Fibroblast of skin of right quadriceps (primary cell): ENCODE results near the gene IFTAP.

Source experiments
- DNase-seq: peaks from one replicate; pipeline ENCODE4 v3.0.0-alpha.2; 2013

Gene IFTAP

DNA sequence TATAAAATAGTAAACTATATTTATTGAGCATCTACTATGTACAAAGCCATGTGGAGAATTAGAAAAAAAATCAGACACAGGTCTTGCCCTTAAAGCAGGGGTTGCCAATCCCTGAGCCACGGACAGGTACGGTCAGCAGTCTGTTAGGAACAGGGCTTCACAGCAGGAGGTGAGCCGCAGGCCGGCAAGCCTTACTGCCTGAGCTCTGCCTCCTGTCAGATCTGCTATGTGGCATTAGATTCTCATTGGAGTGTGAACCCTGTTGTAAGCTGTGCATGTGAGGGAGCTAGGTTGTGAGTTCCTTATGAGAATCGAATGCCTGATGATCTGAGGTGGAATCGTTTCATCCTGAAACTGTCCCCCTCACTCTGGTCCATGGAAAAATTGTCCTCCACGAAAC, 5.9 kb downstream of the IFTAP start:
- no peak for DNase-seq

DNA sequence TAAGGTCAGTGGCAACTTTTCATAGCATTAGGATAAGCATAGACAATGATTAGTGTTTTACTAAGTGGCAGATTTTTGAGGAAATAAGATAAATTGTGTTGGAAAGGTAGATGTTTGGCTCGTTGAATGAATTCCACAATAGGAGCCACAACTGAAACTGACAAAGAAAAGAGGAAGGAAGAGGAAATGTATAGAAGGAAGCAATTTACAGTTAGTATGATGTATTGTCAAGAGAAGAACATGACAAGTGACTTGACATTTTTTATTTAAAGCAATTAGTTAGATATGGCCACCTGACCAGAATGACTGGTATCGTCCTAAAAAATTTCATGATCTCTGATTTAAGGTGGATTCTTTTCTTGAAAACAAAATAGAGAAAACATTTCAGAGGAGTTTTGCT, 6.9 kb downstream of the IFTAP start:
- DNase-seq = no peak

DNA sequence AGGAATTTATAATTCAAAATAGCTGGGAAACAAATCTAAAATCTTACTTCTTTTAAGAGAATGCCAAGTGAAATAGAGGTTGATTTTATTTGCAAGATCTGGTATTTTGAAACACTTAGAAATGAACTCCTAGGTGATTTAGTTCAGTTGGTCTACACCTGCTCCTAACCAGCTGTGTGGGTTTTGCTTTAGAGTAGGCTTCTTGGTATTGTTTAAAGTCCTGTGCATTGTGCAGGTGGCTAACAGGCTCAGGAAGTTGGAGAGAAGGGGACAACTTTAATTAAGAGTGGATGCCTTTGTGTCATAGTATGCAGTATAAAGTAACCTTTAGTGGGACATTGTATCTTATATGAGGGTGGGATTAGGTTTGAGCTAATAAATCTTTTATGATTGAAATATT, 7.8 kb downstream of the IFTAP start:
- DNase-seq = no peak

DNA sequence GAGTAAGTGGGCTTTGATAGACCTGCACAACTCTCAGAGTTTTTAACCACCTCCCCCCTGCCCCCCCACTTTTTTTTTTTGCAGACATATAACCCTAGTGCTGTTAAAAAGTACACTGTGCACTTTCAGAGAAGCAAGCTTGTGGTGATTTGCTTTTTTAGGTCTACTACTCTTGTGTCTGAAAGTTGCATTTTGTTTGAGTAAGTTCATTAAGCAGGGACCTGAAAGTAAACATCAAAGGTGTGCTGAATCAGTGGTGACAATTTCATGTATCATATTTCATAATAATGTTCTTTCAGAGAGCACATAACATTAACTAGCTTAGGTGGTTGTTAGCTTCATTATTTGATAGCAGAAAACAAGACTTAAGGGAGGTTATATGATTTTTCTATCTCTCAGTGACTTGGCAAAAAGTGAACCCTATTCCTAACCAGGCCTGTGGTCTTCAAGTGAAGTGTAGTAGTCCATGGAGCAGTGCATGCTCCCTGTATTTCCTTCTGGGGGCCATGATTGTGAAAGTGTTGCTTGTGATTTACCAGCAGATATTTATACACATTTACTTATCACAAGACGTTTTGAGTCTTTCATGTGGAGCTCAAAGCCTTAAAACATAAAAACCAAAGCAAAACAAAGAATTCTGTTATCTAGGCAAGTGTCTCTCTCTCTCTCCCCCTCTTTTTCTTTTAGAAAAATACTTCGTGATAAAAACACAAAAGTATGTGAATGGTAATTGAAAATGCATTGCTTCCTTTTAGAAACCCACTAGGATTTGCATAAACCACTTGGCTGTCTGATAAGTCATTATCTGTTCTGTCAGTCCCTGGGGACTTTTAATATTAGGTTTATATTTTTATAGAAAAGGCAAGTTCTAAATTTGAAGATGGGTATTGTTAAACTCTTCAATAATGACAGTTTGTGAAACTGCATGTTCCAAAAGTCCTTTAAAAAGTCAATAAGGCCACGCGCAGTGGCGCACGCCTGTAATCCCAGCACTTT, 11.2 kb downstream of the IFTAP start:
- DNase-seq = no peak

DNA sequence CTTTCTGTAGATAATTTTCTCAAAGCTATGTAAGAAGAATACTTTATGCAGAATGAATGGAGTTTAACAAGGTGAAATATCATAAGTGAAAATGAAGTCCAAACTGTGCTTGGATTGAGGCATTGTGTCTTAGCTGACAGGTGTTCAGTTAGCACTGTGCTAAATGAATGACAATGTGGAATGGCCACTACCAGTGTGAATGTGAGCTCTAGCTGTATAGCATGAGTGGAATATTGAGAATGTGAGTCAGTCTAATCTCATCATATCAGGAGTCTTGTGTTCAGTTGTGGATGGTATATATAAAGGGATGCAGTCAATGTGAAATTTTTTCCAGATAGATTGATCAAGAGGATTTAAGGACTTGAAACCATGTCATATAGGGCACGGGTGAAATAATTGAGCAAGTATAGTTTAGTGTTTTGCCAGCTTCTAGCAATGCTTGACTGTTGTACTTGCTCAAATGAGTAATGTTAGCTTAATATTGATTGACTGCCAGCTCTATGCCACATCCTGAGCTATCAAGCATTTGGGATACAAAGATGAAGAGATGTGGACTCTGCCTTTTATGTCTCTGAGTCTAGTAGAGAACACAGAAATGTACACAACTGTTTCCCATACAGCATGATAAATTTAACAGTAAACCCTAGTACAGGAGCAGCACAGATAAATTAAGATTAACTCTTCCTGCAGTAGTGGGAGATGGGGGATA, 14.3 kb downstream of the IFTAP start:
- DNase-seq = no peak

DNA sequence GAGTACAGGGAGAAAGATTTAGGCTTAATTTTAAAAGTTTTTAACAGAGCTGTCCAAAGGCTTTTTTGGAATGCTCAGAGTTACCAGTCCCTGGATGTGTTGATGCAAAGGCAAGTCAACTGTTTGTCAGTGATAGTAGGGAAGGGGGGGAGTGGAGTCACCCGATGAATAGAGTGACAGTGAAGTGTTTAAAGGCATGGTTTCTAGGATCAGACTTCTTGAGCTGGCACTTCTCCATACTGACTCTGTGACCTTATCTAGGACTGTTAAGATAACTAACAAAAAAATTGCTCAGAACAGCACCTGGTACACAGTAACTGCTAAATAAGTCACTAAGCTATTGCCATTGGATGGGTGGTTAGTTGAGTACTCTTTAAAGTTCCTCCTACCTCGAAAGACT, 15.1 kb downstream of the IFTAP start:
- DNase-seq = no peak

DNA sequence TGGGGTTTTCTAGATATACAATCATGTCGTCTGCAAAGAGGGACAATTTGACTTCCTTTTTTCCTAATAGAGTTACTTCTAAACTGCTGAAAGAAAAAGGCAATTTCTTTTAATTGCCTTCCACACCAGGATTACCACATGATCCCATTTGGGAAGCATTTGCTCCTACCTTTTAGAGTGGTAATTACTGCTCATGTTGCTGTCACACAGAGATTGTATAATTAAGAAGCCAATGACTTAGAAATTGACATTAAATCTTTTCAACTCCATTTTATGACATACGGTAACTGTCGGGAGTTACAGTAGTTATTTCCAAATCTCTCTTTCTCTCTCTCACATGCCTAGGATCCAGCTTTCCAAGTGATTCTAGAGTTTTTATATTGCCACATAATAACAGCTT, 21.5 kb downstream of the IFTAP start:
- no peak for DNase-seq

DNA sequence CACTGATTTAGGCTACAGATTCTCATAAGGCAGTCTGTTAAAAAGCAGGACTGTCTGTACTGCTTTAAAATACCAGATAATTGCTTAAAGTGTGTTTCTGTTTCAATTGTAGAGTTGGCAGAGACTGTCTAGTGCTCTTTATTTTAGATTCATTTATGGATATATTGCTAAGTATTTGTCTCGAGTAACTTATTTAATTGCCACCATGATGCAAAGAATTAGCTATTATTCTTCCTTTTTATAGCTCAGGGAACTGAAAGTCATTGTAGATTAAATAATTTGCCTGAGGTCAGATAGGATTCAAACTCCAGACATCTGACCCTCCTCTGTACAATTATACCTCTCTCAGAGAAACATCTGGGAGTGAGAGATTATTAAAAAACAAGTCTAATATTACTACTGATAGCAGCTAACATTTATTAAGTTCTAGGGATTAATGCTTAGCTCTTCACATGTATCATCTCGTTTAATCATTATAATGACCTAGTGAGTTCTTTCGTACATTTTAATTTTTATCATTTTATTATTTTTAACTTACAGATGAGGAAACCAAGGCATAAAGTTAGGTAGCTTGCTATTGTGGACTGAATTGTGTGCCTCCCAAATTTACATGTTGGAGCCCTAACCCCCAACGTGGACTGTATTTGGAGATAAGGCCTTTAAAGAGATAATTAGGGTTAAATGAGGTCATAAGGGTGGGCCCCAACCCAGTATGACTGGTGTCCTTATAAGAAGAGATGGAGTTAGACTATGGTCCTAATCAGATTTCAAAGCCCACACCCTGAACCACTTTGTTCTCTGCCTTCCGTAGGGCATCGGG, 23.5 kb downstream of the IFTAP start:
- DNase-seq = no peak

DNA sequence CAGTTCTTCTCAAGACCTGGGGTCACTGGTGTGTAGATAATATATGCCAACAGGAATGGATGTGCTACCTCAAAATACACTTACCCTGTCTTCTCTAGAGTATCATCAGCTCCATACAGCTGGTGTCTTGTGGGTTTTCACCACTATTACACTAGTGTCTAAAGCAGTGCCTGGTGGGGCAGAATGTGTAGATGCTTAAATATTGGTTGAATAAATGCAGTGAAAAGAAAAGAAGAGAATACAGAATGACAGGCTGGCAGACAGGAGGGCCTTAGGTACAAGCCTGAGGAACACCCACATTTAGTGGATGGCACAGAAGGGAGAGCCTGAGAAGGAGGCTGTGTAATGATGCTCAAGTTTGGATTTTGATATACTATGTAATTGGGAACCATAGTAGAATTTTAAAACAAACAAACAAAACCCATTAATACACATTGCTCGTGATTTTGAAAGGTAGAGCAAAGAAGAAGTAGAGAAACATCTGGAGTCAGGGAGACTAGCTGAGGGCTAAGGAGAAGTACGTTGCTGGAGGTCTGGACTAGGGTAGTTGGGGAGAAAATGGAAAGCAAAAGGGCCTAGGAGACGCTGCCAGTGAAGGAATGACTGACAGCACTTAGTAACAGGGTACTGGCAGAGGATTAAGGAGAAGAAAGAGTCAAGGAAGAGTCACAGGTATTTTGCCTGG, 24.2 kb downstream of the IFTAP start:
- no peak for DNase-seq

DNA sequence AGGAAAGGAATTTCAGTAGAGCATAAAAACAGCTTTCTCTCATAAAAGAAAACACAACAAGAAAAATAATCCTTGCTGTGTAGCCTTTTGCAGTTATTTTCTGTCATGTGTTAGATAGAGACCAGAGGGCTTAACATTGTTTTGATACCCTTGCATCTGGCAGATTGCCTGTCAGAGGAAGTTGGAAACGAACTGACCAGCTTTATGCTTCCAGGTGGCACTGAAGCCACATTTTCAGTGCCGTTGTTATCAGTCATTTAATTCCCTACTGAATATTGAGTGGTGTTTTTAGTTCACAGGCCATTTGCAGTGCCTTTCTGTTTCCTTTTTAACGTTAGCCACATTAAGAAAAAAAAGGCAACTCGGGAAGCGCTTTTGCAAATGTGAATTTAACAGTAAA, 25.2 kb downstream of the IFTAP start:
- DNase-seq = no peak

DNA sequence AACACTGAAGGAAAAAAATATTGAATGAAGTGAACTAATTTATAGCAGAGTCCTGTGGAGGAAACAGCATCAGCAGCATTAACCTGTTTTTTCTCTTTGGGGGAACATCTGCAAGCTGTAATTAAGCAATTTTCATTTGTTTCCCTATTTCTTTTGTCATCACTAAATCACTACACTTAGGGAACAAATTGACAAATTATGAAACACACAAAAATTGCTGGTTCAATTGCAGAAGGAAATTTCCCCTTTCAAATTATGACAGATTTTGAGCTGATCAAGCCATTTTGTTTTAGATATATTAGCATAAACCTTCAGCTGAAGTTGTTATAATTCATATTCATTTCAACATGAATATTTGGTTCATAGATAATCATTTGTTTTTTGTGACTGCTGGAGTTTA, 25.9 kb downstream of the IFTAP start:
- no peak for DNase-seq

DNA sequence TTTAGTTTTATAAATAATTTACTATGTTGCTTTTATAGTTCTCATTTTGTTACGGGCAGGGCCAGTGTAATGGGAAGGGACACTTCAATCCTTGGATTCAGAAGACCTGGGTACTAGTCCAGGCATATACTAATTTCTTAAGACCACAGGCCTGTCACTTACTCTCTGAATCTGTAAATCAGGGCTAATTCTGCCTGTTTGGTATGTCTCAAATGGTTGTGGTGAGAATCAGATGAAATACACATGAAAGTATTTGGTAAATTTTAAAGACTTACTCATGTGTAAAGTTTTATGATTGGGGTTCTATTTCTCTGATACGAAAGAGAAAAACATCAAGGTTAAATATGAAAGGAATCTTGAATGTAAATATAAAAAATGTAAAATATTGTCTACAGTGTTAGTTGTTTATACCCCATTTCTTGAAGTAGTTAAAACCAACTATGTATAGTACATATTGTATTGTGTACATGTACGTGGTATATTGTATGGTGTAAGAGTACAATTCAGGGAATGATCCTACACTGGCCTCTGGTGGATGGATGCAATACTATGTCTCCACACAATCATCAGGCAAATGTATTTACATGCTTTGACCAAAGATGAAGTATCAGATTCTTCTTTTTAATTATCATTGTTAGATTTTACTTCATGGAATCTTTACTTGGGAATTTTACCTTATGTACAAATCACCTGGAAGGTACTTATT, 28.3 kb downstream of the IFTAP start:
- DNase-seq = peak; percentile 52

DNA sequence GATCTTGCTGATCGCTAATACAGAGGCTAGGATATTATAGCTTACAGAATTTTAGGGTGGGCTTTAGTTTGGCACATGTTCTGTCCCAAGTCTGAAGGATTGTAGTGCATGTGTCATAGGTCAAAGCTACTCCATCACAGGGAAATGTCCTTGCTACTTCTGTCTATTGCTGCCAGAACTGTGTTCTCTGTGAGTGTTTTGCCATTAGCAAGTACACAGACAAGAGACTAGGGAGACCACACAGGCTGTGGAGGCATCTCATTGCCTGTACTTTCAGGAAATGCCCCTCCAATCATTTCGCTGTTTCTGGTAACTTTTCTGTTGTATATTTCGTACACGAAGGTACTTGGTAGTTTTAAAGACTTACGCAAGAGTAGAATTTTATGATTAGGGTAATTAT, 29.2 kb downstream of the IFTAP start:
- no peak for DNase-seq

DNA sequence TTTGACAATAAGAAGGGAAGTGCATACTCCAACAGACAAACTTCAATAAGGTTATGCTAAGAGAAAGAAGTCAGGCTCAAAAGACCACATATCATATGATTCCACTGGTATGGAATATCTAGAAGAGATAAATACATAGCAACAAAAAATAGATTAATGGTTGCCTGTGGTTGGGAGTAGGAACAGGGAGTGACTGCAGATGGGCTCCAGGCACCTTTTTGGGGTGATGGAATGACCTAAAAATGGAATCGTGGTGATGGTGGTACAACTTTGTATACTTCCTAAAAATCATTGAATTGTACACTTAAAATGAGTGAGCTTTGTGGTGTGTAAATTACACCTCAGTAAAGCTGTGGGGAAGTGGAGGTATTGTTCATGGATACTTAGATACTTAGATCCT, 32.7 kb downstream of the IFTAP start:
- no peak for DNase-seq

DNA sequence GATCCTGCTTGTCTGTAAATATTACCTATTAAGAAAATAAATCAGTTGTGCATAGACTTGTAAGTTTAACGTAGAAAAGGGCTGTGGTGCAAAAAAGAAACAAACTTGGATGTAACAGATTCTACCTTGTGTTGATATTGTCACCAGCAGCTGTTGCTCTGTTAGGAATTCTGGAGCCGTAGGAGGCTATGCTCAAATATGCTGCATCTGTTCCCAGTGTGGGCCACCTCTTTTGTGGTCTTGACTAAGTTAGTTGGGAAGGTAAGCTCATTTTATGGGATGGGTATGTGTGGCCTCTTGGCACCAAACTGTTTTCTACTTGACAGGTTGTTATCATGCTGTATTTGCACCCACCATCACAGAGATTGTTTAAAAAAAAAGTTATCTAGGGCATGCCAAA, 33.2 kb downstream of the IFTAP start:
- DNase-seq = no peak

DNA sequence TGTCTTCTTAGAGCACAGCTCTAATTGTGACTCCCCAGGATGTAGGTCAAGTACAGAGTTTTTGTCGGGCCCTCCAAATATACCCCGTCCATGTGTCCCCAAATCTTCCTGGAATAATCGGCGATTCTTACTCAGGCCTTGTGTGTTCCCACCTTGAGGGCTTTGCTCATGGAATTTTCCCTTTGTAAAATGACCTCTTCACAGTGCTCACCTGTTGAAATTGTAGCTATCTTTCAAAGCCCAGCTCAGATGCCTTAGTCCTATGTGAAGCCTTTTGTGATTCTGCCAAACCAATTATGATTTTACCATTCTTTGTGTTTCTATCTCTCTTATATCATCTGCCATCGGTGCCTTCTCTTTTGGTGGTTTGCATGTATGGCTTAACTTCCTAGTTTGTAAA, 33.8 kb downstream of the IFTAP start:
- DNase-seq = no peak

DNA sequence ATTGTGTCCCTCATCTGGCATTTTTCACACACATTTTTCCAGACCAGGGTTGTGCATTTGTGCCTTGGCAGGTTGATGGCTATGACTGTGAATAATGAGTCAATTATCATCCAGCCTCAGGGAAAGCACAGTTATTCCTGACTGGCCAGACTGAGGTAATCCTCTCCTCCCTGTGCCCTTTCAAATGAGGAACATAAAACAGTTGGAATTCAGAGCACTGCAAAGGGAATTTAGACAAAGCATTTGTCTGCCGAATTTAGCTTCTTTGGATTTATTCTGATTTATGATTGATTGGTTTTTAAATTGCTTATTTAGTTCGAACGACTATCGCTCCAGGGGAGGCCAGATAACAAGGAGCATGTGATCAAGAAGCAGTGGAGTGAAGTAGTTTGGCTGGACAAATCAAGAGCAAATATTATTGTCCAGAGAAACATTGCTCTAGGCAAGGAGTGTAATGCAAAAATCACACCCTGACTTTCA, 34.5 kb downstream of the IFTAP start:
- DNase-seq = no peak

DNA sequence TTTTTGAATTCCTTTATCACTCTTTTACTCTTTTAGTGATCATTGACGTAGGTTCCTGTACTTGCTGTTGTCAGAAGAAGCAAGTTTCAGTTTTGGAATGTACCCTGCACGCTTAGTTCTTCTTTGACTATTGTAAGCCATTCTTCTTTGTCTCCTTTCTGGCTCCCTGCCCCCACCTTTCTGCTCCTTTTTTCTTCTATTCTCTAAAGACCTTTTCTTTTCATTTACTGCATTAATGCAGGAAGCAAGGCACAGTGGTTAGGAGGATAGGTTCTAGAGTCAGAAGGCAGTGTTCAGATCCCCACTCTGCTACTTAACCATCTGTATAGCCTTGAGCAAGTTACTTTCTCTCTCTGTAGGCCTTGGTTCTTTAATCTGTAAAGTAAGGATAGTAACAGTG, 37.5 kb downstream of the IFTAP start:
- no peak for DNase-seq

DNA sequence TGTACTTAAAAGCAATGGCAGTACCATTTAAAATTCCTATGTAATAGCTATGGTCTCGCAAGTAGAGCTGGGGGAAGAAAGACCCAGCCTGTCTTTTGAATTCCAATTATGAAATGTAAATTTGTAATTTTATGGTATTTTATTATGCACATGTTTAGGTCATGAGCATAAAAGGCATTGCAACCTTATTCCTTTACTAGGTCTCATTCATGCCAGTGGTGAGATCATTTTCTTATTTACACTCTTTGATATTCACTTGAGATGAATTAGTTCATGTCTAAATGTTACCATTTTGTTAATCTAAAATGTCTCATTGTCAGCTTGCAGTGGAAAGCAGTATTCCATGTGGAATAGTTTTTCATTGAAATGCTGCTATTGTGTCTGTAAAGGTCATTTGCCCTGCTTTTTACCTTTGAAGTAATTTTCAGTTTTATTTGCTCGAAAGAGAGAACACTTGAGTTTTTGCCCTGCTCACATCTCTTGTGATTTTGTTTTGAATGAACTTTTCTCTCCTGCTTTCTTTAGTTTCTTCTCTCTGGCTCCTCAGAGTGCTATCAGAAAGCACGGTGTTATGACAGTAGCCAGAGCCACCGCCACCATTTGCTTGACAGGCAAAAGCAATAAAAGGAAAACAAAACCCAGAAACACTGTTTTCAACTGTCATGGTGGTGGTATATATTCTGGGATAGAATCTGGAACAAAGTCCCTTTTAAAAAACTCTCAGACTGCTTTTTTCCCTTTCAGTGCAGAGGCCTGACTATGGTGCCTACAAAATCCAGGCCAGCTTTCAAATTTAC, 41.0 kb downstream of the IFTAP start:
- no peak for DNase-seq

DNA sequence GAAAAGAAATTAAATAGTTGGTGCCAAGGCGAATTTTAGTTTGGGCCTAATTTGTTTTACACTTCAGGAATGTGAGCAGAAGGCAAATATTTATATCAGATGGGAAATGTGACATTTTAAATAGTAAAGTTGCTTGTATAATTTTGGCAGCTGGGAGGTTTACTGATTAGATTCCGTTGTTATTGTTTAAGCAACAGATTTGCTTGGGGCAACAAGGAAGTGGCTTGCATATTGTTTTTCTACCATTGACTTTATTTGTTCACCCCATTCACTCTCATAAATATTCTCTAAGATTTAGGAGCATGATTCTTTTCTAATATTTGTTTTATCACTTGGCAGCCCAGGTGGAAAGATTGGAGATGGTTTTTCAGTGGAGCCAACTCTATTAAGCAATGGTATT, 44.3 kb downstream of the IFTAP start:
- DNase-seq = no peak

DNA sequence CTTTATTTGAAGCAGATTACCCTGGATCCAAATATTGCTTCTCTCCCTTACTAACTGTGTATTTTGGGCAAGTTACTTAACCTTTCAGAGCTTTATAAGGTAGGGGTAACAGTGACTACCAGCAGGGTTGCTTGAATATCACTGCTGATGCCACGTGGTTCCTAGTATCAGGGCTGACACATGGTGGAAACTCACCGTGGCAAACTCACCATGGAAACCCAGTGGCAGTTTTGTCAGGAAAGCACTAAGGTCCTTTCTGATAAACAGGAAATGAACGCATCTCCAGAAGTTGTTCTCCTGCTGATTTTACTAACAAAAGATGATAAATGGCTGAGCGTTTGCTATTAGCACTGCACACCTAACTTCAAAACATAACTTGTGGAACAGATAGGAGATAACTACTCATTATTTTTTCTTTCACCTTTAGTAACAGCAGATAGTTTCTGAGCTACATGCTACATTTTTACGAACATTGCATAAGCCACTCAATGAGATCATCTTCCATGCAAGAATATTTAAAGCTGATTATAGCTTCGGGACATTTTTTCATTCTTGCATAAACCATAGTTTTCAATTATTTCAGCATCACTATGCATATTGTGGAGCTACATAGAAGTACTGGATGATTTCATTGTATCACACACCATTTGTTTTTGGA, 63.4 kb downstream of the IFTAP start:
- peak; percentile 11 for DNase-seq
